CD14-positive monocyte (primary cell): ENCODE results near the gene ICAM3. TPM values are rescaled to one million over a fixed set of nuclear protein-coding genes. Genes with fewer than 3 reads are reported as not detected.
A peak's percentile ranks its signal among the peaks of the same experiment; 100 is the strongest.

Experiments used
- DNase-seq, 3 donors: peaks; one replicate each; pipeline ENCODE4 v3.0.0-alpha.2; 2011 to 2022
- H2AFZ ChIP-seq: 2 replicates; pipeline ENCODE4 v1.6.0; 2012; ENCODE audit warnings: mild to moderate bottlenecking, low read depth, low read length, inconsistent platforms; ENCODE audit not compliant: insufficient read depth, poor library complexity, severe bottlenecking
- H3K27ac ChIP-seq, 2 donors: 1 replicate in 1 of 2; 2 replicates in 1 of 2; pipeline ENCODE4 v1.5.1; 2012 to 2013; ENCODE audit warnings: low read length in 2 of 2, control low read depth in 1 of 2, inconsistent platforms in 1 of 2, low read depth in 1 of 2, mild to moderate bottlenecking in 1 of 2
- H3K27me3 ChIP-seq, 2 donors: one replicate each; pipeline versions ENCODE4 v1.6.0 to v1.6.1; 2011 to 2013; ENCODE audit warnings: low read length in 2 of 2; ENCODE audit not compliant: control insufficient read depth in 2 of 2, insufficient read depth in 2 of 2
- H3K36me3 ChIP-seq, 2 donors: replicated peaks in 1 of 2; 1 replicate in 1 of 2; 2 replicates in 1 of 2; pipeline versions ENCODE4 v1.5.1 to v1.6.1; 2012 to 2013; ENCODE audit warnings: low read length in 2 of 2, control low read depth in 1 of 2, inconsistent platforms in 1 of 2, mild to moderate bottlenecking in 1 of 2; ENCODE audit not compliant: insufficient read depth in 2 of 2, control insufficient read depth in 1 of 2
- H3K4me1 ChIP-seq, 2 donors: 1 replicate in 1 of 2; 2 replicates in 1 of 2; pipeline versions ENCODE4 v1.5.1 to v1.6.1; 2012 to 2013; ENCODE audit warnings: low read length in 2 of 2, control low read depth in 1 of 2, inconsistent platforms in 1 of 2, mild to moderate bottlenecking in 1 of 2, moderate library complexity in 1 of 2; ENCODE audit not compliant: insufficient read depth in 2 of 2, control insufficient read depth in 1 of 2
- H3K4me2 ChIP-seq: replicated peaks from 2 replicates; pipeline ENCODE3; 2012; ENCODE audit warnings: low read length, moderate library complexity, mild to moderate bottlenecking; ENCODE audit not compliant: poor library complexity, severe bottlenecking; ENCODE audit errors: extremely low read depth
- H3K4me3 ChIP-seq, 3 experiments: fragments of 200-600 bp in 1 of 3; sonication (generic) in 1 of 3; replicated peaks in 1 of 3; 1 replicate in 2 of 3; 2 replicates in 1 of 3; pipeline ENCODE4 v1.5.1; 2011 to 2013; ENCODE audit warnings: low read length in 3 of 3, mild to moderate bottlenecking in 3 of 3, control low read depth in 2 of 3, low read depth in 2 of 3, inconsistent platforms in 1 of 3, moderate library complexity in 1 of 3
- H3K79me2 ChIP-seq: 2 replicates; pipeline ENCODE4 v1.6.0; 2012; ENCODE audit warnings: mild to moderate bottlenecking, control low read depth, inconsistent platforms, low read length, moderate library complexity; ENCODE audit not compliant: insufficient read depth
- H3K9ac ChIP-seq: 2 replicates; pipeline ENCODE4 v1.6.0; 2017; ENCODE audit warnings: low read length, mild to moderate bottlenecking; ENCODE audit not compliant: insufficient read depth, poor library complexity, severe bottlenecking
- H3K9me3 ChIP-seq, 2 donors: replicated peaks in 1 of 2; 1 replicate in 1 of 2; 2 replicates in 1 of 2; pipeline versions ENCODE4 v1.5.1 to v1.6.1; 2012 to 2013; ENCODE audit warnings: low read length in 2 of 2, control low read depth in 1 of 2; ENCODE audit not compliant: control insufficient read depth in 1 of 2, insufficient read depth in 1 of 2
- H4K20me1 ChIP-seq: 2 replicates; pipeline ENCODE4 v1.6.0; 2012; ENCODE audit warnings: mild to moderate bottlenecking, low read length, control low read depth, moderate library complexity; ENCODE audit not compliant: insufficient read depth
- H3K27ac Mint-ChIP-seq, 7 donors: one replicate each; pipeline ENCODE4 v1.8.0; 2020; ENCODE audit warnings: mild to moderate bottlenecking in 7 of 7, mixed read lengths in 7 of 7, moderate library complexity in 6 of 7, inconsistent platforms in 2 of 7
- H3K27me3 Mint-ChIP-seq, 3 donors: one replicate each; pipeline ENCODE4 v1.8.0; 2021 to 2022; ENCODE audit warnings: low read depth in 3 of 3, mild to moderate bottlenecking in 3 of 3, mixed read lengths in 3 of 3, moderate library complexity in 3 of 3, inconsistent platforms in 1 of 3
- H3K36me3 Mint-ChIP-seq, 2 donors: one replicate each; pipeline ENCODE4 v1.8.0; 2020; ENCODE audit warnings: mixed read lengths in 2 of 2, inconsistent platforms in 1 of 2, mild to moderate bottlenecking in 1 of 2
- H3K4me1 Mint-ChIP-seq: one replicate; pipeline ENCODE4 v1.8.0; 2020; ENCODE audit warnings: mild to moderate bottlenecking, mixed read lengths
- H3K4me3 Mint-ChIP-seq, 2 donors: one replicate each; pipeline ENCODE4 v1.8.0; 2020; ENCODE audit warnings: mild to moderate bottlenecking in 2 of 2, mixed read lengths in 2 of 2, moderate library complexity in 1 of 2
- H3K9me3 Mint-ChIP-seq, 7 donors: one replicate each; pipeline ENCODE4 v1.8.0; 2020 to 2022; ENCODE audit warnings: mixed read lengths in 7 of 7, mild to moderate bottlenecking in 6 of 7, moderate library complexity in 6 of 7, inconsistent platforms in 2 of 7
- CTCF ChIP-seq: fragments of 200-600 bp; IDR thresholded peaks from one replicate; pipeline ENCODE4 v1.8.0; 2022; ENCODE audit warnings: antibody characterized with exemption, mild to moderate bottlenecking
- WGBS: methylation state at CpG from one replicate; pipeline ENCODE4 v1.1.5; 2013; ENCODE audit warnings: missing lambda C conversion rate; ENCODE audit not compliant: insufficient coverage; 5-methylcytosine and 5-hydroxymethylcytosine counted together
- intact Hi-C, 2 donors: fragments of 100-400 bp; cut with micrococcal nuclease; formaldehyde crosslinking; loops; one replicate each; pipeline versions ENCODE4 v1.15.0 to v1.15.1; 2023
- polyA plus RNA-seq, 3 donors: library from polyadenylated mRNA; depleted of rRNA in 1 of 3; unstranded in 2 of 3; stranded (reverse) in 1 of 3; fragments of 300-500 nt in 2 of 3; fragments of >200 nt in 1 of 3; fragmentation: Illumina TruSeq in 2 of 3; gene quantifications; 1 replicate in 2 of 3; 2 replicates in 1 of 3; pipeline ENCODE4 v1.2.3, GENCODE V29; 2012 to 2021

The ICAM3 gene
- polyA plus RNA-seq, 3 donors = 189 to 234 (median 198) TPM

GRCh38 chr19:10315335-10316214 lies 23.8 kb downstream of the ICAM3 start, which contains the start of gene FDX2:
FDX2 (minus strand) TSS chr19:10316015; CDS start chr19:10315996, 19 bp downstream.
- peak; percentile 66 to 80 (median 67) for DNase-seq
- Mint-ChIP-seq H3K36me3 (peaks cover 24 to 44% of the 10 kb centered on the region in 2 donors), H3K4me1 (peaks cover 11% of the 10 kb centered on the region), H3K27ac (peak within 1 kb of the TSS in 6 of 7 donors; percentile 51 to 87 (median 79)), H3K4me3 (peak within 1 kb of the TSS; percentile 83 to 93), H3K27me3 (peaks cover 2 to 5% (median 5%) of the 10 kb centered on the region in 3 donors), H3K9me3 (peaks cover 0 to 1% (median 0%) of the 10 kb centered on the region in 7 donors)
- peak within 1 kb of the TSS; percentile 89 for H2AFZ ChIP-seq
- H3K4me3 ChIP-seq = peak within 1 kb of the TSS; percentile 53 to 80 (median 66)
- peak within 1 kb of the TSS; percentile 51 for H3K9ac ChIP-seq
- peaks cover 36 to 43% of the 10 kb centered on the region in 2 donors for H3K36me3 ChIP-seq
- no peaks in the 10 kb centered on the region for H3K9me3 ChIP-seq
- no peaks in the 10 kb centered on the region for H3K27me3 ChIP-seq
- TF ChIP-seq CTCF = no peak
- peaks cover 7 to 15% of the 10 kb centered on the region in 2 donors for H3K4me1 ChIP-seq
- peak within 1 kb of the TSS; percentile 87 for H3K4me2 ChIP-seq
- peak within 1 kb of the TSS in 1 of 2 donors; percentile 0 for H3K27ac ChIP-seq
- no peaks in the 10 kb centered on the region for H3K79me2 ChIP-seq
- H4K20me1 ChIP-seq = peaks cover 7% of the 10 kb centered on the region
- 2% methylated on average over 48 of the region's 55 CpGs for WGBS
- intact Hi-C loops = no loop called here

GRCh38 chr19:10309423-10309822 lies 30.0 kb downstream of the ICAM3 start, which contains the start of gene ZGLP1:
ZGLP1 (minus strand) TSS chr19:10309815.
- H3K36me3 ChIP-seq = no peaks in the 10 kb centered on the region
- TF ChIP-seq CTCF = no peak
- H3K27me3 ChIP-seq = no peaks in the 10 kb centered on the region
- Mint-ChIP-seq H3K27me3 (peaks cover 0 to 6% (median 2%) of the 10 kb centered on the region in 3 donors), H3K27ac (peak within 1 kb of the TSS in 3 of 7 donors; percentile 37 to 60 (median 58)), H3K36me3 (peaks cover 2 to 7% of the 10 kb centered on the region in 2 donors), H3K9me3 (no peaks in the 10 kb centered on the region), H3K4me3 (no peak within 1 kb of the TSS), H3K4me1 (peaks cover 16% of the 10 kb centered on the region)
- no peak within 1 kb of the TSS for H2AFZ ChIP-seq
- peaks cover 22 to 23% of the 10 kb centered on the region in 2 donors for H3K4me1 ChIP-seq
- H3K4me3 ChIP-seq = no peak within 1 kb of the TSS
- no peak within 1 kb of the TSS for H3K9ac ChIP-seq
- no peak within 1 kb of the TSS for H3K27ac ChIP-seq
- no peak within 1 kb of the TSS for H3K4me2 ChIP-seq
- H4K20me1 ChIP-seq = no peaks in the 10 kb centered on the region
- no peak for DNase-seq
- no peaks in the 10 kb centered on the region for H3K79me2 ChIP-seq
- 95% methylated on average over 14 of the region's 24 CpGs for WGBS
- H3K9me3 ChIP-seq = no peaks in the 10 kb centered on the region
- intact Hi-C loops = no loop called here
